HCT116 (cell line): ENCODE data around the gene RND3. TPM values are rescaled to one million over a fixed set of nuclear protein-coding genes. Genes with fewer than 3 reads are reported as not detected.

Experiments used
- ATAC-seq: fragments of 200-7000 bp; cut with Tn5 transposase; 2 replicates; pipeline ENCODE4 v1.9.1; 2020; ENCODE audit warnings: mild to moderate bottlenecking, moderate library complexity
- BruUV-seq: library from RNA; stranded (reverse); fragments of 400-500 nt; replicated peaks from 2 replicates; lab custom pipeline; 2021; lab: Mats Ljungman, UMichigan
- CTCF ChIA-PET: fragments of 300-600 bp; sonication (Branson Sonifier 250); formaldehyde crosslinking; loops from one replicate; lab custom pipeline; 2021; ENCODE audit warnings: antibody characterized with exemption; lab: Charles Lee
- POLR2A ChIA-PET: fragments of 300-600, 350-600 bp; sonication (Branson Sonifier 250); formaldehyde crosslinking; loops from one replicate; lab custom pipeline; 2021; ENCODE audit warnings: antibody characterized with exemption; lab: Charles Lee
- RAD21 ChIA-PET, 2 experiments: fragments of 300-600 bp; sonication (Branson Sonifier 250); formaldehyde crosslinking; loops; one replicate each; lab custom pipeline; 2023; ENCODE audit warnings: low total read pairs in 2 of 2; ENCODE audit not compliant: uncharacterized antibody in 2 of 2, unreplicated experiment in 2 of 2, low non-redundant PET in 1 of 2; lab: Charles Lee
- DNase-seq: peaks from one replicate; pipeline ENCODE4 v3.0.0-alpha.2; 2010; ENCODE audit warnings: low read depth, low spot score
- H2AFZ ChIP-seq: fragments of 200-600 bp; shearing (Covaris generic), sonication (generic); 2 replicates; pipeline ENCODE4 v1.6.1; 2017; ENCODE audit warnings: low read depth, mixed run types, mixed read lengths, antibody characterized with exemption, low read length; ENCODE audit not compliant: poor library complexity, severe bottlenecking
- H3K27ac ChIP-seq: 2 replicates; pipeline ENCODE4 v1.5.1; 2012; ENCODE audit warnings: low read depth, low read length
- H3K27me3 ChIP-seq: fragments of 200-600 bp; sonication (generic); 2 replicates; pipeline ENCODE4 v1.6.1; 2016; ENCODE audit warnings: mixed run types, low read length, mixed read lengths; ENCODE audit not compliant: insufficient read depth
- H3K36me3 ChIP-seq, 2 experiments: fragments of 200-500 bp in 1 of 2; fragments of 200-600 bp in 1 of 2; sonication (Bioruptor generic) in 1 of 2; sonication (generic) in 1 of 2; 2 replicates each; pipeline versions ENCODE4 v1.5.1 to v1.6.1; 2014 to 2016; ENCODE audit warnings: low read length in 2 of 2, inconsistent platforms in 1 of 2, mixed read lengths in 1 of 2, mixed run types in 1 of 2; ENCODE audit not compliant: insufficient read depth in 2 of 2, control insufficient read depth in 1 of 2
- H3K4me1 ChIP-seq, 2 experiments: fragments of 200-600 bp in 1 of 2; sonication (generic) in 1 of 2; 2 replicates each; pipeline versions ENCODE4 v1.5.1 to v1.6.1; 2012 to 2017; ENCODE audit warnings: low read length in 2 of 2, inconsistent platforms in 1 of 2, mild to moderate bottlenecking in 1 of 2, mixed read lengths in 1 of 2, mixed run types in 1 of 2, moderate library complexity in 1 of 2; ENCODE audit not compliant: insufficient read depth in 2 of 2, control insufficient read depth in 1 of 2
- H3K4me2 ChIP-seq: fragments of 200-600 bp; sonication (generic); 2 replicates; pipeline ENCODE4 v1.6.1; 2017; ENCODE audit warnings: mixed run types, low read length, mixed read lengths
- H3K4me3 ChIP-seq, 2 experiments: fragments of 200-600 bp in 1 of 2; sonication (generic) in 1 of 2; replicated peaks in 1 of 2; 2 replicates each; pipeline ENCODE4 v1.5.1; 2011 to 2016; ENCODE audit warnings: low read length in 2 of 2, control low read depth in 1 of 2, low read depth in 1 of 2, mild to moderate bottlenecking in 1 of 2, mixed read lengths in 1 of 2, mixed run types in 1 of 2
- H3K79me2 ChIP-seq: fragments of 200-600 bp; sonication (generic); 2 replicates; pipeline ENCODE4 v1.6.1; 2017; ENCODE audit warnings: mild to moderate bottlenecking, mixed run types, low read length, moderate library complexity, mixed read lengths; ENCODE audit not compliant: insufficient read depth
- H3K9ac ChIP-seq: fragments of 200-600 bp; sonication (generic); 2 replicates; pipeline ENCODE4 v1.6.1; 2016; ENCODE audit warnings: low read length, mixed read lengths
- H3K9me2 ChIP-seq: fragments of 200-600 bp; sonication (generic), shearing (Covaris generic); 2 replicates; pipeline ENCODE4 v1.6.1; 2017; ENCODE audit warnings: mixed run types, mild to moderate bottlenecking, moderate library complexity; ENCODE audit not compliant: insufficient read depth
- H3K9me3 ChIP-seq, 2 experiments: fragments of 200-500 bp in 1 of 2; fragments of 200-600 bp in 1 of 2; sonication (Bioruptor generic) in 1 of 2; sonication (generic) in 1 of 2; 2 replicates each; pipeline ENCODE4 v1.6.1; 2014 to 2017; ENCODE audit warnings: low read length in 2 of 2, mixed read lengths in 2 of 2, inconsistent platforms in 1 of 2, low read depth in 1 of 2, mild to moderate bottlenecking in 1 of 2, mixed run types in 1 of 2, moderate library complexity in 1 of 2; ENCODE audit not compliant: control insufficient read depth in 1 of 2, insufficient read depth in 1 of 2
- H4K20me1 ChIP-seq: fragments of 200-600 bp; sonication (generic), shearing (Covaris generic); 2 replicates; pipeline ENCODE4 v1.6.1; 2017; ENCODE audit warnings: mixed run types, mild to moderate bottlenecking, moderate library complexity; ENCODE audit not compliant: insufficient read depth
- CBX3 ChIP-seq: IDR thresholded peaks from 2 replicates; pipeline ENCODE4 v1.6.1; 2012; ENCODE audit warnings: low read depth
- CEBPB ChIP-seq: IDR thresholded peaks from 2 replicates; pipeline ENCODE4 v1.6.1; 2012; ENCODE audit warnings: low read depth
- ELF1 ChIP-seq: IDR thresholded peaks from 2 replicates; pipeline ENCODE4 v1.6.1; 2012; ENCODE audit warnings: low read depth, borderline replicate concordance
- EZH2 ChIP-seq: fragments of 200-600 bp; sonication (generic); IDR thresholded peaks from 2 replicates; pipeline ENCODE4 v1.6.1; 2017; ENCODE audit warnings: antibody characterized with exemption, mixed run types
- EZH2phosphoT487 ChIP-seq: fragments of 200-600 bp; IDR thresholded peaks from 2 replicates; pipeline ENCODE4 v1.6.1; 2018; ENCODE audit warnings: antibody characterized with exemption, borderline replicate concordance
- FOSL1 ChIP-seq: IDR thresholded peaks from 2 replicates; pipeline ENCODE4 v1.6.1; 2012; ENCODE audit warnings: low read depth
- RAD21 ChIP-seq: IDR thresholded peaks from 2 replicates; pipeline ENCODE4 v1.6.1; 2012; ENCODE audit warnings: low read depth, mild to moderate bottlenecking
- SP1 ChIP-seq: IDR thresholded peaks from 2 replicates; pipeline ENCODE4 v1.6.1; 2012; ENCODE audit warnings: low read depth
- ZBTB33 ChIP-seq: IDR thresholded peaks from 2 replicates; pipeline ENCODE4 v1.6.1; 2011; ENCODE audit warnings: mild to moderate bottlenecking, low read length, moderate library complexity; ENCODE audit not compliant: insufficient replicate concordance; ENCODE audit errors: extremely low read depth
- ZNF274 ChIP-seq: fragments of 200-500 bp; sonication (Bioruptor generic); IDR thresholded peaks from 2 replicates; pipeline ENCODE4 v1.6.1; 2014; ENCODE audit warnings: mild to moderate bottlenecking, low read depth, low read length, inconsistent platforms
- intact Hi-C: fragments of 100-400 bp; cut with micrococcal nuclease; formaldehyde crosslinking; loops from 2 replicates; pipeline ENCODE4 v1.10.0; 2022
- total RNA-seq: library from RNA; stranded (reverse); gene quantifications from one replicate; pipeline ENCODE4 v1.2.1, GENCODE V29; 2021; ENCODE audit not compliant: unreplicated experiment
- TF ChIP-seq, protein P1 (sequence below): IDR thresholded peaks from 2 replicates; pipeline ENCODE4 v1.6.1; 2012; ENCODE audit warnings: low read depth
- TF ChIP-seq, protein P2 (sequence below), 3 experiments: fragments of 200-600 bp in 1 of 3; sonication (generic) in 1 of 3; IDR thresholded peaks in 2 of 3; conservative IDR thresholded peaks in 1 of 3; 2 replicates each; pipeline ENCODE4 v1.5.1; 2012 to 2017; ENCODE audit warnings: low read depth in 2 of 3, low read length in 2 of 3, antibody characterized with exemption in 1 of 3, borderline replicate concordance in 1 of 3, control low read depth in 1 of 3, mild to moderate bottlenecking in 1 of 3, mixed read lengths in 1 of 3, mixed run types in 1 of 3, moderate library complexity in 1 of 3; ENCODE audit not compliant: insufficient read depth in 1 of 3

Gene RND3
- total RNA-seq, 1 experiment from 2014 or later: 15.0 TPM

DNA sequence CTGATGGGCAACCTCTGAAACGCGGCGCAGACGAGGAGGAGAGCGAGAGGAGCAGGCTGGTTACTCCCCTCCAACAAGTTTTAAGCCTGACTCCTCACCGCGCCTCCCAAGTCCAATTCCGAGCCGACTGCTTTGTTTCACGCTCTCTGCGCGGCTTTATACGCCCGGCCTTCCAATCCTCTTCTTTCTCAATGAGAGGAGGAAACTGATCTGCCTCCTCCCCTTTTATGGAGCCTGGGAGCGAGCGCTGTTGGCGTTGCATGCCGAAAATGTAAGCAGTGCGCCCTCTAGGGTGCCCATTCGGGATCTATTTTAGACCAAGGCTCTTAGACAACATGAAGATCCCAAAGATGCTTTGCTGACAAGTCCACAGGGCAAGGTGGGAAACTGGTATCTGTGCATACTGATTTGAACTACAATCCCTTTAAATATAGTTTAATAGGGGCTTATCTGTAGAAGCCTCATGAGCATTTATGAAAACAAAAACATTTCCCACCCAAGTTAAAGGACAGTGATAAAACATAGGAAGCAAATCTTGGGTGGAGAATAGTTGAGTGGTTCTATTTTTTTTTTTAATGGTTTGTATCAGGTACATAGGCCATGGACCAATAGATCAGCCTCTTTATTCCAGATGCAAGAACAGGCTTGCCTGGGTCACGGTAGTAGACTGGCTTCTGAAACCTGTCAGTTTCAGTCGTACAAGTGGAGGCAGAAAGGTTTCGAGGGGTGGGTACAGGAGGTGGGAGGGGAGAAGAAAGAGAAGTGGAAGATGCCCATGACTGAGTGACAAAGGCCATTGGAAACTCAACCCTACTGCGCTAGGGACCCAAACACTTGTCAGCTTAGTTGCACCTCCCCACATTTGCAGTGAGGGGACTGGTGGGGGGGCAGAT, at the start of gene RND3 (continued):
- TF ChIP-seq, protein P1, sequence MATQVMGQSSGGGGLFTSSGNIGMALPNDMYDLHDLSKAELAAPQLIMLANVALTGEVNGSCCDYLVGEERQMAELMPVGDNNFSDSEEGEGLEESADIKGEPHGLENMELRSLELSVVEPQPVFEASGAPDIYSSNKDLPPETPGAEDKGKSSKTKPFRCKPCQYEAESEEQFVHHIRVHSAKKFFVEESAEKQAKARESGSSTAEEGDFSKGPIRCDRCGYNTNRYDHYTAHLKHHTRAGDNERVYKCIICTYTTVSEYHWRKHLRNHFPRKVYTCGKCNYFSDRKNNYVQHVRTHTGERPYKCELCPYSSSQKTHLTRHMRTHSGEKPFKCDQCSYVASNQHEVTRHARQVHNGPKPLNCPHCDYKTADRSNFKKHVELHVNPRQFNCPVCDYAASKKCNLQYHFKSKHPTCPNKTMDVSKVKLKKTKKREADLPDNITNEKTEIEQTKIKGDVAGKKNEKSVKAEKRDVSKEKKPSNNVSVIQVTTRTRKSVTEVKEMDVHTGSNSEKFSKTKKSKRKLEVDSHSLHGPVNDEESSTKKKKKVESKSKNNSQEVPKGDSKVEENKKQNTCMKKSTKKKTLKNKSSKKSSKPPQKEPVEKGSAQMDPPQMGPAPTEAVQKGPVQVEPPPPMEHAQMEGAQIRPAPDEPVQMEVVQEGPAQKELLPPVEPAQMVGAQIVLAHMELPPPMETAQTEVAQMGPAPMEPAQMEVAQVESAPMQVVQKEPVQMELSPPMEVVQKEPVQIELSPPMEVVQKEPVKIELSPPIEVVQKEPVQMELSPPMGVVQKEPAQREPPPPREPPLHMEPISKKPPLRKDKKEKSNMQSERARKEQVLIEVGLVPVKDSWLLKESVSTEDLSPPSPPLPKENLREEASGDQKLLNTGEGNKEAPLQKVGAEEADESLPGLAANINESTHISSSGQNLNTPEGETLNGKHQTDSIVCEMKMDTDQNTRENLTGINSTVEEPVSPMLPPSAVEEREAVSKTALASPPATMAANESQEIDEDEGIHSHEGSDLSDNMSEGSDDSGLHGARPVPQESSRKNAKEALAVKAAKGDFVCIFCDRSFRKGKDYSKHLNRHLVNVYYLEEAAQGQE: no peak
- TF ChIP-seq CEBPB: no peak
- peak; percentile 89 for TF ChIP-seq CBX3
- no peak for TF ChIP-seq FOSL1

DNA sequence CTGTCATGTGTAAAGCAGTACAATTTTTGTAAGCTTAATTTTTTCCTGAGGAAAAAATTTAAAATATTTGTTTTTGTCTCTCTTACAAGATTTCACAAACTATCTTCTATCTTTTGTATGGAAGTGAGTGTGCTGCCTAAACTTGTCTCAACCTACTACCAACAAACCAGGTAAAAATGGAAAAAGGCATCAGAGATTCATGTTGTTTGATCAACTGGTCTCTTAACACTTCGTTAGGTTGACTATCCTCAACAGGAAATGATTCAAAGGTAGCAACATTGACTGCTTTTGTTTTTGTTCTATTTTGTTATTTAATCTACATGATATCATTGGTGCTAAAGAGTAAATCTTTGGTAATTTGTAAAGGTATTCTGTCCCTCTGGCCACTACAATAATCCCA, 47.7 kb upstream of the RND3 start:
- Histone ChIP-seq H3K4me1 (no peaks in the 10 kb centered on the region), H3K36me3 (no peaks in the 10 kb centered on the region), H3K4me3 (no peak overlapping the region), H3K9me2 (no peaks in the 10 kb centered on the region), H3K9ac (no peak overlapping the region), H3K9me3 (no peaks in the 10 kb centered on the region), H2AFZ (no peak overlapping the region), H3K4me2 (no peak overlapping the region), H4K20me1 (no peaks in the 10 kb centered on the region), H3K27ac (no peak overlapping the region), H3K79me2 (no peaks in the 10 kb centered on the region), H3K27me3 (no peaks in the 10 kb centered on the region)
- no TSS peak for BruUV-seq
- ChIA-PET RAD21 (no interaction called here), POLR2A (no interaction called here), CTCF (no interaction called here)
- ATAC-seq: no peak
- DNase-seq: no peak
- intact Hi-C loops: no loop called here
- TF ChIP-seq ZNF274 (no peak), EZH2 (no peak), FOSL1 (no peak), ELF1 (no peak), SP1 (no peak), EZH2phosphoT487 (no peak), ZBTB33 (no peak), RAD21 (no peak)
- TF ChIP-seq, protein P2, sequence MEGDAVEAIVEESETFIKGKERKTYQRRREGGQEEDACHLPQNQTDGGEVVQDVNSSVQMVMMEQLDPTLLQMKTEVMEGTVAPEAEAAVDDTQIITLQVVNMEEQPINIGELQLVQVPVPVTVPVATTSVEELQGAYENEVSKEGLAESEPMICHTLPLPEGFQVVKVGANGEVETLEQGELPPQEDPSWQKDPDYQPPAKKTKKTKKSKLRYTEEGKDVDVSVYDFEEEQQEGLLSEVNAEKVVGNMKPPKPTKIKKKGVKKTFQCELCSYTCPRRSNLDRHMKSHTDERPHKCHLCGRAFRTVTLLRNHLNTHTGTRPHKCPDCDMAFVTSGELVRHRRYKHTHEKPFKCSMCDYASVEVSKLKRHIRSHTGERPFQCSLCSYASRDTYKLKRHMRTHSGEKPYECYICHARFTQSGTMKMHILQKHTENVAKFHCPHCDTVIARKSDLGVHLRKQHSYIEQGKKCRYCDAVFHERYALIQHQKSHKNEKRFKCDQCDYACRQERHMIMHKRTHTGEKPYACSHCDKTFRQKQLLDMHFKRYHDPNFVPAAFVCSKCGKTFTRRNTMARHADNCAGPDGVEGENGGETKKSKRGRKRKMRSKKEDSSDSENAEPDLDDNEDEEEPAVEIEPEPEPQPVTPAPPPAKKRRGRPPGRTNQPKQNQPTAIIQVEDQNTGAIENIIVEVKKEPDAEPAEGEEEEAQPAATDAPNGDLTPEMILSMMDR (IDR thresholded peaks at IDR 0.05 in 2 of 3, conservative IDR thresholded peaks at IDR 0.05 in 1 of 3; ENCODE audit: borderline replicate concordance in 1 of 3, insufficient read depth in 1 of 3, low read depth in 2 of 3, low read length in 2 of 3): no peak
- TF ChIP-seq, protein P1: no peak
